NCI-H510A (cell line): Measurements from ENCODE around the gene CNGA3.

Source experiments
- DNase-seq: peaks from one replicate; lab custom pipeline; 2025; lab: John Stamatoyannopoulos, UW

CNGA3 gene

GRCh38 chr2:98327776-98328175 is 18.5 kb upstream of the CNGA3 start:
- DNase-seq: no peak

DNA sequence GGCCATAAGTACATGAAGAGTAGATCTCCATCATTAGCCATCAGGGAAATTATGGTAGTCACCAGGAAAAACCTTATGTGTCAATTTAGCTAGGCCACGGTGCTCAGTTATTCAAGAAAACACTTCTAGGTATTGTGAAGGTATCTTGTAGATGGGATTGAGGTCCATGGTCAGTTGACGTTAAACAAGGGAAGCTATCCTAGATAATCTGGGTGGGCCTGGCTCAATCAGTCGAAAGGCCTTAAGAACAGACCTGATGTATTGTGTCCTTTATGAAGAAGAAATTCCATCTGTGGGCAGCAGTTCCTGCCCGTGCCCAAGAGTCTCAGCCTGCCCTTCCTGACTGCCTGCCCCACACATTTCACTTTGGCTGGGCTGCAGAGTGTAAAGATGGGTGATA is 16.7 kb upstream of the CNGA3 start:
- no peak for DNase-seq

DNA sequence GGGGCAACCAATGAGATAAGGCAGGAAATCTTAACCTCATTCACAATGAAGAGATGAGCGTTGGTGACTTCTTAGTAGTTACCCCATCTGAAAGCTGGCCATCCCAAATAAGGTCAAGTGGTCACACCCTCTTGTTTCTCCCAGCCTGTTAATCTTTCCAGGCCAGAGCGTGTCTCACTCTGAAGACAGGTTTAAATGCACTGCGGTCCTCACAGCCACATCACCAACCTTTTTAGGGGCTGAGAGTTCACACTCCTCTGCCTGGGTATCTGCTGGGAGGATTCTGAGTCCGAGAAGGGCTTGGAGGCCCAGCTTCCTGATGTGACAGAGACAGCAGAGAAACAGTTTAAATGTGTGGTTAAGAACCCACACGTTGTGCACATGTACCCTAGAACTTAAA is 13.3 kb upstream of the CNGA3 start:
- no peak for DNase-seq

GRCh38 chr2:98333922-98334321 is 12.3 kb upstream of the CNGA3 start:
- DNase-seq: no peak

- DNase-seq: no peak
Observed at GRCh38 chr2:98334439-98335078, 11.7 kb upstream of the CNGA3 start.

DNA sequence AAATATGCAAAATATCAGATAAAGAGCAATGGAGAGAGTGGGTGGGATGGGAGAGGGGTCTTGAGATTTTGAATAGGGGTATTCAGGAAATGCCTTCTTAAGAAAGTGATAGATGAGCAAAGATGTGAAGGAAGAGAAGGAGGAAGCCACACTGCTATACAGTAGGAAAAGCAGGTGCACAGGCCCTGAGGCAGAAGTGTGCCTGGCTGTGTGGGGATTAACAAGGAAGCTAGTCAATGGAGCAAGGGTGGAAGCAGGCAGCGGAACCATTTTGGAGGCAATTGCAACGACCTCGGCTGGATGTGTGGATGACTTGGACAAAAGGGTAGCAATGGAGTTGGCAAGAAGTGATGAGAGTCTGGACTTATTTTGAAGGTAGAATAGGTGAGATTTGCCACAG is 11.0 kb upstream of the CNGA3 start:
- DNase-seq: no peak

- no peak for DNase-seq
Observed at GRCh38 chr2:98341241-98341640, 5.0 kb upstream of the CNGA3 start.

GRCh38 chr2:98343285-98343684 is 3.0 kb upstream of the CNGA3 start:
- DNase-seq: no peak

DNA sequence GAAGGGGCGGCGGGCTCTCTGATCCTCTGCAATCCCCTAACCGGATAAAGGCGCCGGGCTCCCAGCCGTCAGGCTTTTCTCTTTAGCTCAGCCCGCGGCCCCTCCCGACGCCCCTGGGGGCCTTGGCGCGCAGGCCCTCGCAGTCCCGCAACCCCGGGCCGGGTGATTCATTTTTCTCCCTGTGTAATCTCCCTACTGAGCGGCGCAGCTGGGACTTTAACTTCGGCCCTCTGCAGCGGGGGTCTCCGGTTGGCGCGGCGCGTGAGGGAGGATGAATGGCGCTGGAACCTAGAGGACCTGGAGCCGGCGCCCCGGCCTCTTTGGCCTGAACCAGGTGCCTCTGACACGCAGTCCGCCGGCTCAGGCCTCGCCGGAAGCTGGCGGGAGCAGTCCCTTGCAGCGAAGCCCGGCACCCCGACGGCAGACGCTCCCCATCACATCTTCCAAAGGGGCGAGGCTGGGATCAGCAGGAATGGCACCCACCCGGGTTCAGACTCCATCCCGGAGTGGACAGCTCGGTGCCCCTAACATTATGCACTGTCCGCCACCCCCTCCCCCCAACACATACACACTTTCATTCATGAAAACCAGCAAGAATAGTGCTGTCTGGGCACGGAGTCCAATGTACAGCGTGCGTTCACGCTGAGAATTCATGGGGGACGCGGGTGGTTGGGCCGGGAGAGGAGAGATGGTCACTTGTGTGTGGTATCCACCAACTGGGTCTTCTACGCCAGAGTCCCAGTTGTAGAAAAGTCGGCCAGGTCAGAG is 1.2 kb downstream of the CNGA3 start:
- DNase-seq: no peak

- no peak for DNase-seq
Observed at GRCh38 chr2:98348066-98348561, 1.9 kb downstream of the CNGA3 start.

- DNase-seq: no peak
Observed at GRCh38 chr2:98350411-98350810, 4.2 kb downstream of the CNGA3 start.

- no peak for DNase-seq
Observed at GRCh38 chr2:98355881-98356280, 9.6 kb downstream of the CNGA3 start.

DNA sequence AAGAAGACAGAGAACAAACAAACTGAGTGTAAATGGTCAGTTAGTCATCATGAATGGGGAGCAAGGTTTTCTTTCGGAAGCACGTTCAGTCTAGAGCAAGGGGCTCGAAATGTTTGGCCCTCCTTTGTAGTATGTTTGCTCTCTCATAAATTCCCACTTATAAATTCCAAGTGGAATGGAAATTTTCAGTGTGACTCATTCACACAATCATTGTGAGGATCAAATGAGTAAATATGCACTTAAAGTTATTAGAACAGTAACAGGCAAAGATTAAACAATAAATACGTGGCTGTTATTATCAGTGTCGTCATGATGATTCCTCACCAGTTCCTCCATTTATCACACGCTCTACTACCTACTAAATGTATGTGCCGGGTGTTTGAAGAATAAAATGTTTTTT is 10.5 kb downstream of the CNGA3 start:
- no peak for DNase-seq

DNA sequence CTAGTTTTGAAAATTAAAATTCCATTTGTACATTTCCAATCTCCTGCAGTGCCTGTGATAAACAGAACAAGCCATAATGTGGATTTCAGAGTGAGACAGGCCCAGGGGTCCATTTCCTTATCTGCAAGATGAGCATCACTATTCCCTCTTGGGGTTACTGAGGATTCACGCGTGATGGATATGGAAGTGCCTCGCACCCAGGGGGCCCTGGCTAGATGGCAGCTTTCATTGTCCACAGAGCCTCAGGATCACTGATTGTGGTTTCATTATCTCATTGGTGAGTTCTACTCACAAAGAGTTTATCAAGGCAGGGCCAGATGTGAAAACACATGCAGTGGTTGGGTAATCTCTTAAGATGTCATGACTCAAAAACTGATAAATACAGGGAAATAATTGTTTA is 11.6 kb downstream of the CNGA3 start:
- no peak for DNase-seq

DNA sequence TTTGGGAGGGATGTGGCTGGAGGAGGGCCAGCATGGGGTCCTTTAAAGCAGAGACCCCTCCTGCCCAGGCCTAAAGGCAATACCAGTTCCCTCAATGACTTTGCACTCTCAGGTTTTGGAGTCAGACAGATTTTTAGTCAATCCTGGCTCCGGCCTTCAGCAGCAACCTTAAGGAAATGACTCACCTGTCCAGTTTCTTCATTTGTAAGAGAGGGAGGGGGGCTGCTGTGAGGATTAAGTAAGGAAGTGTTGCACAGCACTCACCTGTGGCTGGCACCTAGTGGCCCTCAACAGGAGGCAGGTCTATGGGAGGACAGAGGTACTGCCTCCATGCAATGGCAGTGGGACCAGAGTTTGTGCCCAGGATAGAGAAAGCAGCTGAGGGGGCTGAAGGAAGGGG is 13.7 kb downstream of the CNGA3 start:
- no peak for DNase-seq

- no peak for DNase-seq
Observed at GRCh38 chr2:98367721-98368120, 21.5 kb downstream of the CNGA3 start.

- DNase-seq: no peak
Observed at GRCh38 chr2:98369710-98370239, 23.5 kb downstream of the CNGA3 start.

GRCh38 chr2:98372121-98372520 is 25.9 kb downstream of the CNGA3 start:
- DNase-seq: no peak

- DNase-seq: no peak
Observed at GRCh38 chr2:98372579-98372978, 26.3 kb downstream of the CNGA3 start.

GRCh38 chr2:98374286-98374685 is 28.0 kb downstream of the CNGA3 start:
- no peak for DNase-seq

DNA sequence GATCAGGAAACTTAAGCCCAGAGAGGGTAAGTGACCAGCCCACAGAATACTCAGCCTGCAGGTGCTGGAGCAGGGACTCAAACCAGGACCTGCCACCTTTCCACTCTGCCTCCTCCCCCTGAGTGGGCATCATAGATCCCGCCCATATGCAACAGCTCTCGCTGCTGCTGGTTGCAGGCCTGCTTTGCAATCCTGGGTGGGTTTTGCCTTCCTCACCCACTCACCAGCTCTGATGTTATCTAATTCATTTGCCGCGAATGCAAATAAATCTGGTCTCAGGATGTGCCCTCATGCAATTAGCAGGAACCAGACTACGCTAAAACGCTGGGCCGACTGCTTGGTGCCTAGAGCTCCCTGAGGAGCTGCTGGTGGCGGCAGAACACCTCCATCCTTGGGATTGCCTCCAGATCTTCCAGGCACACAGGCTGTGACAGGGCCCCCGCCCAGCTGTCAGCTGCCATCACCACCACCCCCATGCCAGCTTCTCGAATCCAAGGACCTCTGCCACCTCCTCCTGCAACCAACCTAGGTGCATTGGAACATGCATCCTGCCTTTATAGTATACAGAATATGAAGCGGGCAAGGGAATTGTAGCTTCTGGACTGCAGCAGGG is 28.8 kb downstream of the CNGA3 start:
- no peak for DNase-seq

DNA sequence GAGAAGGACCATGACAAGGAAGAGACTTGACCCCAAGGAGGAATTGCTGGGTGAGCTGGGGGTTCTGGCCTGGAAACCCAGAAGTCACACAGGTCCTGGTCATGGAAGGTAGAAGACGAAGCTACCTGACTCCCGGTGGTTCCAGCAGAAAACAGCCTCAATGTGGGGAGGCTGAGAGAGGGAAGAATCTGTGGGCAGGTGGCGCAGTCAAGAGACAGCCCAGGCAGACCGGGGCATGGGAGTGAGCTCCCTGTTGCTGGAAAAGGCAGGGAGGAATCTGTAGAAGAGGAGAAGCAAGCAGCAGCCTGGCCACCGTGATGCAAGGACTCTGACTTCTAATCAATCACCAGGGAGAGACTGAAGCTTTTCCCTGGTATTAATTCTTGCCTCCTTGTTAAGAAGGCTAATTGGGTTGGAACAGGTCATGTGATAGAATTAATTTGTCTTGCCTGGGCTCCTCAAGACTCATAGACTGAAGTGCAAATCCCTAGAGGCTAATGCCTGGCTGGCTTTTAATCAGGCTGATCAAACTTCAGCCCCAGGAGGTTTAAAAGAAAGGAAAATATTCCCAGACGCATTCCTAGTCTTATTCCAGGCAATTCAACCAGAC is 30.1 kb downstream of the CNGA3 start:
- DNase-seq: no peak

- no peak for DNase-seq
Observed at GRCh38 chr2:98376996-98377395, 30.7 kb downstream of the CNGA3 start.
